Dedifferentiated amniotic fluid mesenchymal stem cell (primary cell): Measurements from ENCODE around the gene TUFT1.
A peak's percentile ranks its signal among the peaks of the same experiment; 100 is the strongest.
"Not testable (repeated sequence)": the region's sequence is repeated elsewhere in the genome, so short reads cannot be mapped to it uniquely, and the experiment has no call there.

ENCODE experiments used
- DNase-seq: peaks from one replicate; pipeline ENCODE4 v3.0.0-alpha.2; 2016; ENCODE audit errors: extremely low spot score

Gene TUFT1

DNA sequence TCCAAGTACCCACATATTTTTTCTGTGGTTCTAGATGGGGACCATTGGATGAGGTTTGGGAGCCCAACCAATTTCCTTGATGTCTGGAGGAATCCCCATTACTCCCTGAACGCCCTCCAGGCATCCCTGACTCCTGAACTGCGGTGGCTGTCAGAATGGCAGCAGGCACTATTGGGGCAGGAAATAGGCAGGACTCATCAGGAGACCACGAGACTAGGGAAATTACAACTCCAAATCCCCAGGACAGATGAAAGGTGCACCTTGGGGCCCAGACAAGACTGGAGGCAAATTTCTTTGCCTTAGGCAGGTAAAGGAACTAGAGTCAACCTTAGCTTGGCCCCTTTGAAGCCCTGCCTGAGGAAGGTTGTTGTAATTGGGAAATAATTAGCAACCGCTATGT is 27.8 kb upstream of the TUFT1 start:
- no peak for DNase-seq

DNA sequence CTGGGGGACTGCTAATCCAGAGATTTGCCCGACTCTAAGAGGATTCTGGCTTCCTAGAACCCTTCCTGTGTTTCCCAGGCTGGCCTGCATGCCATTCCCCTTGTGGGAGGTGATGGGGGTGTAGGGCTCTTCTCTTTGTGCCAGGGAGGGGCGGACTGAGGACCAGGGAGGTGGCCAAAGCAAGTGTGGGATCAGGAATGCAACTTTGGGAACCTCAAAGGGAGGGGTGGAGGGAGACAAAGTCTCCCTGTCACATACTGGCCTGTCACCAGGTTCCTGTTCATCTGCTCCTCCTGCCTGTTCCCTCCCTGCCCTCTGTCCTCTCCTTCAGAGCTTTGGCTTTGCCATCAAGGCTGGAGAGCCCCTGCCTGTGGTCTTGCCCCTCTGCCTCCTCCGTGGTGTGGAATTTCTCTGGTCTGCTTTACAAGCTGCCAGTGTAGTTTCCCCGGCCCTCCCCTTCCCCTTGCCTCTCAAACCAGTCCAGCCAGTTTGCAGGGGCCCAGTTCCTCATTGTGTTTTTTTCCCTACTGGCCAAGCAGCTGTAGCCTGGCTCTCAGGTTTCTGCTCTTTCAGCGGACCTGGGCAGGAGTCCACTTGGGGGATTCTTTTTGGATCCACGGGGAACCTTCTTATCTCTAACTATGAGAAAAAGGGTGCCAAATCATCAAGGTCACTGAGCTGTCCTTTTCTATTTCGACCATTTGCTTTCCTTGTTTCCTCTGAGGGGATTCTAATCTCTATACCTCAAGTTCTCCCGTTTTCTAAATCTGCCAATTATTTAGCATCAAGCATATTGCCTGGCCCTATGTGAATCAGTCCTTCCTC is 27.1 kb upstream of the TUFT1 start:
- no peak for DNase-seq

DNA sequence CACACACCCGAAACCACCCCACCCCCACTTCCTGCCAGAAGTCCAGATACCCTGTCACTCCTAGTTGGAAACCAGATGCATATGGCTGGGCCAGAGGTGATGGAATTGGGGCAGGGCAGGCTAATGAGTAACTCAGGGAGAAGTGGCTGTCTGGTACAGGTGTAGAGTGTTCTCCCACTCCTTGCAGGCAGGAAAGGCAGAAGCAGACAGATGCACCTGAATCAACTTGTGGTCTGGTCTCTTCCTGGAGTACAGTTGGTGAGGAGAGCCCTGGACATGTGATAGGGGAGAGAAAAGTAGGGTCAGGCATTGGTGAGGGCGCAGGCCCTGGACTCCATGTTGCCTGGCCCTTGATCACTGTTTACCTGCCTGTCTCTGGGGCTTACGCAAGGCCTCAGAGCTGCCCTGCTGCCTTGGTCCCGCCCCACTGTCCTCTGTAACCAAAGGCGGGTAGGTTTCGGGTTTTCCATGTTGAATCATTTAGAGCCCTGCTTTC is 26.4 kb upstream of the TUFT1 start:
- no peak for DNase-seq

DNA sequence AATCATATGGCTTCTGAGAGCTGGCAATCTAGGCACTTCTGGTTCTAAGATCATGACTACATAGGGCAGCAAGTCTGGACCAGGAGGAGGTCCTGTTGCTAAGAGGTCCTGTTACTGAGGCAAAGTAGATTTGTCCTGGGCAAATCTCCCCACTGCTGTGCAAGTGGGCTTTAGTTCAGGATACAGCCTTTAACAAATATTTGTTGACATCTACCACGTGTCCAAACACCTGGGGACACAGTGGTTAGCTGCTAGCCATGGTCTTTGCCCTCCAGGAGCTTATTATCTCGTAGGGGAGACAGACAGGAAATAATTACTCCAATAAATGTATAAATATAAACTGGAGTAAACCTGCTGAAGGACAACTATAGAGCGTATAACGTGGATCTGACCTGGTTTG is 25.7 kb upstream of the TUFT1 start:
- no peak for DNase-seq

DNA sequence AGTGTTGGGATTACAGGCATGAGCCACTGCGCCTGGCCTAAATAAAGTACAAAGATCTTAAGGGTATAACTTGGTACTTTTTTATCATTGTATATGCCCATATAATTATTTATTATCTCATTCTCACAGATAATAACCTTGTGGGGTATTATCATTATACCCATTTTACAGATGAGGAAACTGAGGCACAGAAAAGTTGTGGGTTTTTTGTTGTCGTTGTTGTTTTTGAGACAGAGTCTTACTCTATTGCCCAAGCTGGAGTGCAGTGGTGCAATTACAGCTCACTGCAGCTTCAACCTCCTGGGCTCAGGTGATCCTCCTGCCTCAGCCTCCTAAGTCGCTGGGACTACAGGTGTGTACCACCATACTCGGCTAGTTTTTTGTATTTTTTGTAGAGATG is 24.8 kb upstream of the TUFT1 start:
- no peak for DNase-seq

DNA sequence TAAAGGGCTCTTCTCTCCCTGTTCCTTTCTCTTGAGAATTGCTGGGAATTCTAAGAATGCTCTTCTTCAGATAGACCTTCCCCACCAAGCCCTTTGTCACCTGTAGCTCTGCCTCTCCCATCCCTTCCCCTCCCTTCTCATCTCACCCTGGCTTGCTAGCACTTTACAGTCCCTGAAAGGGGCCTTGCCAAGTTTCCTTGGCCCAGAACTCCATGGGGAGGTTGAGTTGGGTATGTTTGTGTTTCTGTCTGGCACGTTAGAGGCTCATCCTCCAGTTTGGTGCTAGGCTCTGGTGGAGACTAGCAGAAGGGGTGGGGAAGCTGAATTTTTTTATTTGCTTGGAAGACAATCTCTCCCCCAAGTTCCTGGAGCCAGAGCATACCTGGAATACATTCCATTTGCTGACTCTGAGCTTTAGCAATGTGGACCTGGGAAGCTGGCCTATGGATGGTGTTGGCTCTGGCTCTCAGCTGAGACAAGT is 24.0 kb upstream of the TUFT1 start:
- DNase-seq: no peak

DNA sequence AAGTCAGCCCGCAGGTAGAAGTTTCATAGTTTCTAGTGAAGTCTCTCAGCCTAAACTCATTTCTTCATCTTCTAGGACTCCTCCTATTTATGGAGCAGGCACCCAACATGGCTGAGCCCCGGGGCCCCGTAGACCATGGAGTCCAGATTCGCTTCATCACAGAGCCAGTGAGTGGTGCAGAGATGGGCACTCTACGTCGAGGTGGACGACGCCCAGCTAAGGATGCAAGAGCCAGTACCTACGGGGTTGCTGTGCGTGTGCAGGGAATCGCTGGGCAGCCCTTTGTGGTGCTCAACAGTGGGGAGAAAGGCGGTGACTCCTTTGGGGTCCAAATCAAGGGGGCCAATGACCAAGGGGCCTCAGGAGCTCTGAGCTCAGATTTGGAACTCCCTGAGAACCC is 21.7 kb upstream of the TUFT1 start:
- no peak for DNase-seq

DNA sequence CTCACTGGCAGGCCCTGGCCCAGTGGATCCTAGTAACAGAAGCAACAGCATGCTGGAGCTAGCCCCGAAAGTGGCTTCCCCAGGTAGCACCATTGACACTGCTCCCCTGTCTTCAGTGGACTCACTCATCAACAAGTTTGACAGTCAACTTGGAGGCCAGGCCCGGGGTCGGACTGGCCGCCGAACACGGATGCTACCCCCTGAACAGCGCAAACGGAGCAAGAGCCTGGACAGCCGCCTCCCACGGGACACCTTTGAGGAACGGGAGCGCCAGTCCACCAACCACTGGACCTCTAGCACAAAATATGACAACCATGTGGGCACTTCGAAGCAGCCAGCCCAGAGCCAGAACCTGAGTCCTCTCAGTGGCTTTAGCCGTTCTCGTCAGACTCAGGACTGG is 21.2 kb upstream of the TUFT1 start:
- DNase-seq: no peak

DNA sequence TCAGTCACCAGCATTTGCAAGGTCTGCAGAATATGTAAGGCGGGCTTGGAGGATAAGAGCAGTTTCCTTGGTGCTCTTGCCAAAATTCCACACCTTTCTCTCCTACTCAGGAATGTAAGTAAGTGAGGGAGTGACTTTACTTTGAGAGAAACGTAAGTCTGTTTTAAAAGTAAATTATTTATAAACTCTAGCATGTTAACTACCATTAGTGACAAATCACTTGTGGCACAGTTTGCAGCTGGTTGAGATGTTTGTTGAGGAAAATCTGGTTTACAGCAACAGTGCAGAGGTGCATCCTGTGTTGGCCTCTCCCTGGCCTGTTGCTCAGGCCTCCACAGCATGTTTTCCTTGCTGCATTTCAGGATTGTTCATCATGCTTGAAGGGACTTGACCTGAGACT is 20.4 kb upstream of the TUFT1 start:
- no peak for DNase-seq

DNA sequence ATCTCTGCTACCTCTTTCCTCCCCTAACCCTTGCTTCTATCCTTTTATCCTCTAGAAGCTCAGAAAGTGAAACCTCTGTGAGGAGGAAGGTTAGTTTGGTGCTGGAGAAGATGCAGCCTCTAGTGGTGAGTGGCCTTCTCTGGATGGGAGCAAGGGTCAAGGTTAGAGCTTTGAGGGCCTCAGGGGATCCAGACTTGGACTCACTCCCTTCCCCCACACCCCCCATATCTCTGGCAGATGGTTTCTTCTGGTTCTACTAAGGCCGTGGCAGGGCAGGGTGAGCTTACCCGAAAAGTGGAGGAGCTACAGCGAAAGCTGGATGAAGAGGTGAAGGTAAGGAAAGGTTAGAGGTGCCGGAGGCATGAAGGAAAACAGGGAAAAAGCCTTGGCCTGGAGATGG is 19.8 kb upstream of the TUFT1 start:
- DNase-seq: no peak

DNA sequence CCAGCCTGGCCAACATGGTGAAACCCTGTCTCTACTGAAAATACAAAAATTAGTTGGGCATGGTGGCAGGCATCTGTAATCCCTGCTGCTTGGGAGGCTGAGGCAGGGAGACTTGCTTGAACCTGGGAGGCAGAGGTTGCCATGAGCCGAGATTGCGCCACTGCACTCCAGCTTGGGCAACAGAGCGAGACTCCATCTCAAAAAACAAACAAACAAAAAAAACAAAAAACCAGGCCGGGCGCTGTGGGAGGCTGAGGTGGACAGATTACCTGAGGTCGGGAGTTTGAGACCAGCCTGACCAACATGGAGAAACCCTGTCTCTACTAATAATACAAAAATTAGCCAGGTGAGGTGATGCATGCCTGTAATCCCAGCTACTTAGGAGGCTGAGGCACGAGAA is 17.7 kb upstream of the TUFT1 start:
- DNase-seq: not testable (repeated sequence)

DNA sequence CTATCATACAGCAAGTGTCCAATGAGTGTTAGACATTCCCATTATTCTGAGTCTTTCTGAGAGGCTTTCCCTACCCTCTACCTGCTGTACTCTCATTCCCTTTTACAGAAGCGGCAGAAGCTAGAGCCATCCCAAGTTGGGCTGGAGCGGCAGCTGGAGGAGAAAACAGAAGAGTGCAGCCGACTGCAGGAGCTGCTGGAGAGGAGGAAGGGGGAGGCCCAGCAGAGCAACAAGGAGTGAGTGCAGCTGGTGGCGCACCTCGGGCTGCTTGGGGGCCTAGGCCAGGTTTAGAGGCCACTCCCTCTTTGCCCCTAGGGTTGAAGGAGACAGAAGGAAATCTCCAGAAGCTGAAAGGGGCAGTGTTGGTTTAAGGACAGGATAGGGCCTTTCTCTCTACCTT is 16.8 kb upstream of the TUFT1 start:
- no peak for DNase-seq

DNA sequence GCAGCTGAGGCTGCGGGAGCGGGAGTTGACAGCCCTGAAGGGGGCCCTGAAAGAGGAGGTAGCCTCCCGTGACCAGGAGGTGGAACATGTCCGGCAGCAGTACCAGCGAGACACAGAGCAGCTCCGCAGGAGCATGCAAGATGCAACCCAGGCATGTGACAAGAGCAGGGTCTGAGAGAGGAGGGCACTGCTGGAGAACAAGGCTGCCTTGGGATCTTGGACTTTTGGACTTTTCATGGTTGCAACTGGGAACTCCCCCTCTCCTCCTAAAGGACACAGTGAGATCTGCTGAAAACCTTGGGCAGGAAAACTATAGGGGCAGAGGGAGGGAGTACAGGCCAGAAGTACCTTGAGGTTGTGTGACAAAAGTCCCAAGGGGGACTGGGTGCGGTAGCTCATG is 15.4 kb upstream of the TUFT1 start:
- no peak for DNase-seq

DNA sequence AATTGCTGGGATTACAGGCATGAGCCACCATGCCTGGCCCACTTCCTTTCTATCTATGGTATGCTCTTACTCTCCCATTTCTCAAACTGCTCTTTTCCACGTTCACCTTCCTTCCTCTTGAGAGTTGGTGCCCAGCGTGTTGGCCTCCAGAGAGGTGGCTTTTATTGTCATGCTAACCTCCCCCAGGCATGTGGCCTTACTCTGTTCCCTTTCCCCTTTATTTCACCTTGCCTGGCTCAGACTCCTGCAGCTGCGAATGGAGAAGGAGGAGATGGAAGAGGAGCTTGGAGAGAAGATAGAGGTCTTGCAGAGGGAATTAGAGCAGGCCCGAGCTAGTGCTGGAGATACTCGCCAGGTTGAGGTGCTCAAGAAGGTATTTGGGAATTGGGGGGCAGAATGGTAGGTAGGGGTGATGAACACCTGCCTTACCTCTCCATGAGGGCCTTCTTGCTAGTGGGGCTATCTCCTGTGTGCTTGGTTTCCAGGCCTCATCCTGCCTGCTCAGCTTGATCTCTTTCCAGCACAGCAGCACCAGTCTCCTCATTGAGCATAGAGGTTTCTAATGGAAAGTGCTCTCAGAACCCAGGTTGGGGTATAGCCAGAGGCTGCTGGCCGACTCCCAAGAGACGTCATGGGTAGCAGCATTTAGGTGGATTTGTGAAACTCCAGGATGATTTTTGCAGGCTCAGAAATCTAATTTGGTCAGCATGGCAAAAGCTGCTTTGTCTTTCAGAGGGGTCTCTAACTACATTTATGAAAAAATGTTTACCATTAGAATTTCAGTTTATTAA is 13.2 kb upstream of the TUFT1 start:
- no peak for DNase-seq

DNA sequence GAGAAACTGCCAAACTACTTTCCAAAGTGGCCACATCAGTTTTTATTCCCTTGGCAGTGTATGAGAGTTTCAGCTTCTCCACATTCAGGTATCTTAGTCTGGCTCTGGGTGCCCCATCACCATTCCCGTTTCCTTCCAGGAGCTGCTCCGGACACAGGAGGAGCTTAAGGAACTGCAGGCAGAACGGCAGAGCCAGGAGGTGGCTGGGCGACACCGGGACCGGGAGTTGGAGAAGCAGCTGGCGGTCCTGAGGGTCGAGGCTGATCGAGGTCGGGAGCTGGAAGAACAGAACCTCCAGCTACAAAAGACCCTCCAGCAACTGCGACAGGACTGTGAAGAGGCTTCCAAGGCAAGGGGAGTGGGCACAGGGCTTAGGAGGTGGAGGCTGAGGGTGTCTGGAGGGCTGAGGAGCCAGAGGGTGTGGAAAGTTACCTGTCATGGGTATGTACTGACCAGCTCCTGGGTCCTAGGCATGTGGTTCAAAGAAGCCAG is 10.9 kb upstream of the TUFT1 start:
- no peak for DNase-seq

DNA sequence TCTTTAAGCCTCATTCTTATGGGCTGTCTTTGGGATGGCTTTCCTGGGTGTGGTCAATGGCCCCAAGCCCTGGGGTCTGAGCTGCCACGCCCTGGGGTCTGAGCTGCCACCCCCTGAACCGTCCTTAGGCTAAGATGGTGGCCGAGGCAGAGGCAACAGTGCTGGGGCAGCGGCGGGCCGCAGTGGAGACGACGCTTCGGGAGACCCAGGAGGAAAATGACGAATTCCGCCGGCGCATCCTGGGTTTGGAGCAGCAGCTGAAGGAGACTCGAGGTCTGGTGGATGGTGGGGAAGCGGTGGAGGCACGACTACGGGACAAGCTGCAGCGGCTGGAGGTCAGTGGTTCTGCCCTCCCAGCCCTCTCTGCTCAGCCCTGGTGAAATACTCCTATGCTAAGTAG is 10.3 kb upstream of the TUFT1 start:
- DNase-seq: no peak

DNA sequence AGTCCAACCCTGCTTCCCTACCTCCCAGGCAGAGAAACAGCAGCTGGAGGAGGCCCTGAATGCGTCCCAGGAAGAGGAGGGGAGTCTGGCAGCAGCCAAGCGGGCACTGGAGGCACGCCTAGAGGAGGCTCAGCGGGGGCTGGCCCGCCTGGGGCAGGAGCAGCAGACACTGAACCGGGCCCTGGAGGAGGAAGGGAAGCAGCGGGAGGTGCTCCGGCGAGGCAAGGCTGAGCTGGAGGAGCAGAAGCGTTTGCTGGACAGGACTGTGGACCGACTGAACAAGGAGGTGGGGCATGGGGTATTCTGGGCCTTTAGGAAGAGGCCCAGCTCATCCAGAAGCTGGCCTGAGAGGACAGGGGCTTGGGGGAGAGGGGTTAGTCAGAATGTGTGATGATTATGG is 9.6 kb upstream of the TUFT1 start:
- no peak for DNase-seq

DNA sequence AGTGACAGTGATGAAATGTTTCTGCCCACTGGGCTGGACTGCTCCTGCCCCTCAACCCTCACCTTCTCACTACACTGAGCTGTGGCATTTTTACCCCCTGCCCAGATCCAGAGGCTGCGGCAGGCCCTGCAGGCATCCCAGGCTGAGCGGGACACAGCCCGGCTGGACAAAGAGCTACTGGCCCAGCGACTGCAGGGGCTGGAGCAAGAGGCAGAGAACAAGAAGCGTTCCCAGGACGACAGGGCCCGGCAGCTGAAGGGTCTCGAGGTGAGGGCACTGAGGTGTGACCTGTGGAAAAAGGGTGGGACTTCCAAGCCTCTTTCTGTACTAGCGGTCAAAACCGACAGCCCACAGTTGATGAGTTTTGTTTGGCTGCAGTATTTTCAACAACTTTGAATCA is 6.2 kb upstream of the TUFT1 start:
- DNase-seq: no peak

DNA sequence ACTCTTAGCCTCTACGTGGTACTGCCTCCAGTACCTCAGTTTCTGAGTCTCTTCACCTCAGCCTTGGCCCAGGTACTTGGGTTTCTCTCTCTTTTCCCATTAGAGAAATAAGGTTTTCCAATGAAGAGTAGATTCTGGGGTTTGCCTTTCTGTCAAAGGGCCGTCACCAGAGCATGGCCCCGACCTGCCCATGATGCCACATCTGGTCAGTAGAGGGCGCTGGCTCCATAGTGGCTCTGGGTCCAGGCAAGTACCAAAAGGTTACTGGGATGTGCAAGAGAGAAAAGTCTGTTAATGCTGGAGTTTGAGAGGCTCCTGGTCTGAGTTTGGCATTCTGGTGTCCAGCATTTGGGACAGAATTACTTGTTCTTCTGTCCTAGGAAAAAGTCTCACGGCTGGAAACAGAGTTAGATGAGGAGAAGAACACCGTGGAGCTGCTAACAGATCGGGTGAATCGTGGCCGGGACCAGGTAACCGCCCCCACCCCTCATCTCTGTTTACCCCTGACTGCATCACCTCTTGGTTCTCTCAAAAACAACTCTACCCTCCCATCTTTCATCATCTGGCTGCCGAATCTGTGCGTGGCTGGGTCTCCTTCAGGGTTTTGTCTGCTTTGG is 5.3 kb upstream of the TUFT1 start:
- DNase-seq: peak; percentile 47

DNA sequence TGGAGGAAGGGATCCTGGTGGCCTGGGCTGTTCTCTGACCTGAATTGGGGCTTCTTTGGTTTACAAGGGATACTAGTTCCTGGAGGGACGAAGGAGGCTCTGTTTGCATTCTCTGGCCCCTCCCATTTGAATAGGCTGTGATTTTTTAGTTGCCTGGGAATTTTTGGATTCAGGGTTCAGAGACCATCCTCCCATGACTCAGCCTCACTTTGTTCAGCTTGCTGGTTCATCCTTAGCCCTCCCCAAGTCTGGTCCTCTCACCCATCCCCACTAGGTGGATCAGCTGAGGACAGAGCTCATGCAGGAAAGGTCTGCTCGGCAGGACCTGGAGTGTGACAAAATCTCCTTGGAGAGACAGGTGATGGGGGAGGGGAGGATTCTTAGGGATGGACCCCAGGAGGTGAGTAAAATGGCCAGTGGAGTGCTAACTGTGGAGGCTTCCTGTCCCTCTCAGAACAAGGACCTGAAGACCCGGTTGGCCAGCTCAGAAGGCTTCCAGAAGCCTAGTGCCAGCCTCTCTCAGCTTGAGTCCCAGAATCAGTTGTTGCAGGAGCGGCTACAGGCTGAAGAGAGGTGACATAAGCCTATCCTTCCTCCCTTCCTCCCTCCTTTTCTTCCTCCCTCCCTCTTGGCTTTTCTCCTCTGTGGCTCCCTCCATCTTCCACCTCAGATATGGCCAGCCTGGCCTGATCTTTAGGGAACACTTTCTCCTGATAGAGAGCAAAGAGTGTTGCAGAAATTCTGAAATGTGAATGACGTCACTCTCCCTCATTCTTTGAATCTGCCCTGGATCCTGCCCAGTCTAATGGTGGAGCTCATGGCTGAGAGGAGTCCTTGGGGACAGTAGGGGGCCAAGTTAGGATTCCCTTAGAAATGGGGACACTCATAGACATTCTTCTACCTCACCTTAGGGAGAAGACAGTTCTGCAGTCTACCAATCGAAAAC is 4.5 kb upstream of the TUFT1 start:
- DNase-seq: no peak

DNA sequence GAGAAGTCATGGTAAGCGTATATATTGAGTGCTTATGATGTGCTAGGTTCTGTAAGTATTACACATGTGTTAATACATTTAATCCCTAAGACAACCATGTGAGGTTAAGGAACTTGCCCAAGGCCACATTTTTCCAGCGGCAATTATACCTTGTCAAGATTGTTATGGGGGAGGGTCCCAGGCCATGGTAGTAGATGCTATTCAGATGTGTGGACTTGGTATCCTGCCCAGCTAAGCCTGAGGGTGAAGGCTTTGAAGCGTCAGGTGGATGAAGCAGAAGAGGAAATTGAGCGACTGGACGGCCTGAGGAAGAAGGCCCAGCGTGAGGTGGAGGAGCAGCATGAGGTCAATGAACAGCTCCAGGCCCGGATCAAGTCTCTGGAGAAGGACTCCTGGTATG is 3.6 kb upstream of the TUFT1 start:
- DNase-seq: no peak
